NCI-H2081 (cell line): ENCODE results near the gene OPN1SW.

Experiments used
- DNase-seq, 2 experiments: peaks; one replicate each; lab custom pipeline; 2025; lab: John Stamatoyannopoulos, UW

Gene OPN1SW

DNA sequence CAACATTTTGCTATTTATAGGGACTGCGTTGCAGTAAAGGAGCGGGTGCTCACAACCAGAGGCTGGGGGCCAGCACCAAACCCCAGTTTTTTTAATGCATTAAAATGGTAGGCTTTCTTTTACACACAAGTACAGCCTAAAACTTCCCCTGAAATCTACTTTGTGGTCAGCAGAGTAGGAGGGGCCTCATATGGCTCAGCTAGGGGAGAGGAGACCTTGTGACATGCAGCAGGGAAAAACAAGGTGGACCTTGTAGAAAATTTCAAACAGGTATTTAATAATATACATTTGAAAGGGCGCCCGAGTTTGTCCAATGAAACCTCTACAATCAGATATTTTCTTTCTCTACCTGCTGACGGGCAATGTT lies 17.6 kb upstream of the OPN1SW start:
- DNase-seq: no peak

DNA sequence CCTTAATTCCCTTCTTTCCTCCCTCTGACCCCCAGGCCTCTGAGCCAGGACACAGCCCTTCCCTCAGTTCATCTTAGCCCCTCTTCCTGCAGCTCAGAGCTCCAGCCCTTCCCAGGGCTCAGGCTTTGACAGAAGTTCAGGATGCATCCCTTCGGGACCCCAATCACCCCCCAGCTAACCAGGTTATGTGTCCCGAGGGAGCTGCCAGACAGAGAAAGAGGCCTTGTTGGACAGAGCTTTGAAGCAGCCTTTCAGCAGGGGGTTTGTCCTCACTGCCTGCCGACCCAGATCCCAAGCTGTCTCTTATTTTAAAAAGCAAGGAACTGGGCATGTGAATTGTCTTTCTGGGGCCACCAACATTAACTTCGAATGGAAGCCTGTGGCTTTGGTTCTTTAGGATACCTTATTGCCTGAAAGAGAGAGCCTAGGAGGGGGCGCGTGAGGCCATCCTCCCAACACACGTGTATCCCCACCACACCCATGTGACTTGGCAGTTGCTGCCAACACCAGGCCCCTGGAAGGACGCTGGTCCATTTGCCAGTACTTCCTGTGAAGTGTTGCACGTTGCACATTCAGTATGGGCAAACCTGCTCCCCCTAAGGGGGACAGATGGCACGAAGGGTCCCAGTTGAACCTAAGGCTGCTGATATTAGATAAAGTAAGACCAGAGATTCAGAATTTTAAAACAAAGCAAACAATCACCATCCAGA lies 17.0 kb upstream of the OPN1SW start:
- peak in 1 of 2 experiments; percentile 49 for DNase-seq

DNA sequence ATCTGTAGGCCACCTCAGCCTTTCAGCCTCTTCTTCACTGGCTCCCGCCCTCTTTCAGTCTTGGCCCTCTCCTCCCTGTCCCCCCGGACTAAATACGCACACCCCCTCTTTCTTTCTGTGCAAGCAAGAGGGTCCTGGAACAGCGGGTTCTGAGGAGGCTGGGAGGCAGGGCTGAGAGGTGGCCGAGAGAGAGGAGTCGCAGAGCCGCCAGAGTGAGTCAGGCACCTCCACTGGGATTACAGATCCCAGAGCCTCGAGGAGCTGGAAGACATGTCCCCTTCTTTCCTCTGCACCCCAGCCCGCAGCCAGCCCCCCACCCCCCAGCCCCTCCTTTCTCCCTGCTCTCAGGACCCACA lies 16.4 kb upstream of the OPN1SW start:
- no peak for DNase-seq

DNA sequence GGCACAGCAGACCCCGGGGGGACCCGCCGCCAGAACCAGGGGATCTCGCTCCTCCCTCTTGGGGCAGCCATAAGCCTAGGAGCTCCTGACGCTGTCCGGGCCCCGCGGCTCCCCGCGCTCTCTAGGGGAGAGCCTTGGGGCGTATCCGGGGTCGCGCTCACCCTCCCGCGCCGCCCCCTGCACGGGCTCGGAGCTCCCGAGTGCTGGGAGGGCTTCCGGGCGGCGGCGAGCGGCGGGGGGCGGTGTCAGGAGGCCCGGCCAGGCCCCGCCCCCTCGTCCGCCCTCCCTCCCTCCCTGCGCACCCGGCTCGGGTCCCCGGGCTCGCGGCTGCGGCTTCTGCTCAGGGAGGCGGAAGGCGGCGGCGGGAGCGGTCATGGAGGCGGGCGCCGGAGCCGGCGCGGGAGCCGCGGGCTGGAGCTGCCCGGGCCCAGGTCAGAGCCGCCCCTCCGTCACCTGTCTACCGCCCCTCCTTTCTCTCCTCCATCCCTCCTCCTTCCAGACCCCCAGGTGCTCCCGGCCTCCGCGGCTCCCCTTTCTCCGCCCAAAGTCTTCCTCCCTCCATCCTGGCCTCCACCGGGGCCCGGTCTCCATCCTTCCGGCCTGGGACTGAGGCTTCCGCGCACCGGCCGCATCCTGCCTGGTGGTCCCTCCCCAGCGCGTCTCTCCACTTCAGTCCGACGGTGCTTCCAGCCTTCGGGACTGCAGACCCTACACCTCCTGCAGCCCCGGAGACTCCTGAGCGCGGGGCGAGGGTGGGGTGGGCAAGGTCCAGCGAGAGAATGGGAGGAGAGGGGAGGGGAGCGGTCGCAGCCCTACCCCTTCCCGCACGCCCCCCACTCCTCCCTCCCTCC lies 15.8 kb upstream of the OPN1SW start, which contains the start of gene CCDC136:
Gene CCDC136, plus strand, starts transcription at position 848 of the 851 bp plus-strand sequence. CDS start 444 bp downstream, outside the sequence.
- peak; percentile 74 to 78 for DNase-seq

DNA sequence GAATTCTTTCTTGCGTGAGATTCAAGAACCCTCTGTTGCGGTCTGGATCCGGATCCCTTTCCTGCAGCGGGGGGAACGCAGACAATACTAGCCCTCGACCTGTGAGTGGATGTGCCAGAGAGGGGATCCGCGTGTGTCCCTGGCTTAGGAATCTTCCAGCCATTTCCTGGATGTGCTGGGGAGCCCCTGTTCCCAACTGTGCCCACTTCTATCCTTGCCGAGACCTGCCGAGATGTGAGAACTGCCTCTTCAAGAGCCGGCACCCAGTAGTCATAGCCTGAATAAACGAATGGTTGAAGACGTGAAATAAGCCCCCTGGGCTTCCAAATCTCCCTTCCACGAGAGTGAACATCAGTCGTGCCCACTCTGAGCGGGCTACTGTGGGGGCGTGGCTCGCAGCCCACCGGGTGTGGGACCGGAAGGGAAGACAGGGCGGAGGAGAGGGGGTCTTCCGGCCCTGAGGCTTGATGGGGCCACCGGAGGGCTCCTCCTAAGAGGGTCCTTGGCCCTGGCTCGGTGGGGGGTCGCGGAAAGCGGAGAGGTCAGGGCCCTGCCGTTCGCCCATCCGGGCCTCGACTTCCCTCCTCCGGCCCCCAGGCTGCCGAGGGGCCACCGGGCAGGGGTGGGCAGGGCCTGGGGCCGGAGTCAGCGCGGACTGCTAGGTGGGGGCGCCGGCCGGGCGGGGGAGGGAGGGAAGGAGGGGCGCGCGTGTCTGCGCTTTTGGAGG lies 14.9 kb upstream of the OPN1SW start:
- no peak for DNase-seq

DNA sequence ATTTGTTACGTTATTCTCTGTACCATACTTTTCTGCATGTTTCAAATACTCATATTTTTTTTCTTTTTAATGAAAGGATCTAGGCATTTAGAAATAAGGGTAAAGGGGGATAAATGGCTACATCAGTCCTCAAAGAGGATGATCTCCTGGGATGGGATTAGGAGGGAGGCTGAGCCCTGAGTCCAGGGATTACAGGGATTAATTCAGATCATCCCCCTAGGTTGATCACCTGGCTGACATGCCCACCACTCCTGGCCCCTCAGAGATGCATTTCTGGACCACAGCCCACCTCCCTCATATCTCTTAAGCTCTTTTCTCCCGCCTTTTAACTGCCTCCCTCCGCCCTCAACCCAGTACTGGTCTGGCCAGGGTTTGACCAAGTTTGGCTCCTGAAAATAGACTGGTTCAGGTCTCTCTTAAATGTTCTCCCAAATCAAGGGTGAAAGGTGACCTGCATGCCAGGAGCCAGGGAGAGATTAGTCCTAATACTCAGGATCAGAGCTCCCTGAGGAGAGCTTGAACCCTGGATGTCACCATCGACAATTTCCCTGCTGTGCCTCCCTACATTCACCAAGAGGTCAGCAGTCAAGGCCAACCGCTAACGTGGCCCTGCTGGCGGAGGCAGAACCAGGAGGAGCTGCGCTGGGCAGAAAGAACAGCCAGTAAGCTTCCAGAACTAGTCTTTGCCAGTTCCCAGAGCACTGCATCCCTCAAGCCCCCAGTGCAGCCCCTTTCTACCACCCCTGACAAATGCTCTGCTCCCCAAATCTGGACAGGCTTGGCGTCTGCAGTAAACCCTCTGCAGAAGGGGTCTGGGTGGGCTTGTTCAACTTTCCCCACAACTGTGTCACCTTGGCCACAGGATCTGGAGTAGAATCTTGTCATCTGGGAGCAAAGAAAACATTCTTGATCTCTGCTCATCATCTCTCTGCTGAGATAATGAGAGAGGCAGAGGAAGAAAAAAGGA lies 13.1 kb upstream of the OPN1SW start:
- no peak for DNase-seq

DNA sequence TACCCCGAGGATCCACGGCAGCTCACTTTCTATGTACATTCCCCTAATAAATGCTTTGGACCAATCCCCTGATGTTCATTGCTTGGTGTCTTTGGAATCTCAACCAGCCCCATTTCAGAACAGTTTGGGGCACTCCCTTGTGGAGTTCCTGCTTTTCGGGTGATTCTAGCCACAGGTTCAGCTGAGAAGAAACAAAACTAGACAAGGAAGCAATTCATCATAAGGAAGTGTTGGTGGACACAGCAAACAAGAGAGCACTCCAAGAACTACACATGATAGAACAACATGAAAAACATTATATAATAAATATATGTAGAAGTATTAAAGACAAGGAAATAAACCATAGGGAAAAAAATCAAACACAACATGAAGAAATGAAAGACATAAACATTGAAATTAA lies 10.1 kb upstream of the OPN1SW start:
- no peak for DNase-seq

DNA sequence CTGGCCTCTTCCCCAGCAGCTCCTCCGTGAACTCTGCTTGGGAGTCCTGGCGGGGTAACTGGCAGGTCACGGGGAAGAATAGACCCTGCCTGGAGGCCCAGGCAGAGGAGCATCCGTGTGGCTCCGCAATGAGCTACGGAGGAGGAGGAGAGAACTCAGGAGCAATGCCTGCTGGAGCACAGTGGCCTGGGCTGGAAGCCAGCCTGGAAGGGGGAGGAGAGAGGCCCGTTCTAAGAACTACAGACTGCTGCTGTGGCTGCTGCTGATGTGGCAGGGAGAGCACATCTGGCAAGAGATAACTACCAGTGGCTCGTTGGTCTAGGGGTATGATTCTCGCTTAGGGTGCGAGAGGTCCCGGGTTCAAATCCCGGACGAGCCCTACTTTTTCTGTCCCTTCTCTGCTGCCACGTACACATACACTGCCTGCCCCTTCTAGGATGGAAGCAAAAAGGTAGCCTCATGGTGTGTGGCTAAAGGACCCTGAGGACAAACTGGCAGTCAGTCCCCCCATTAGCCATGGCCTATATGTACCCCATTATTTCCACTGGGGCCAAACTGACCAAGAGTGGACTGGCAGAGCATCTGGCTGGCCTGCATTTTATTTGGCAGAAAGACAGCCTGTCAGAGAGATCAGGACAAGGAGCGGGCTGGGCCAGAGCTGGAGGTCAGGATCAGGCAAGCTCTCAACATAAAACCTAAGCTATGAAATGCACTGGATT lies 7.7 kb upstream of the OPN1SW start:
- DNase-seq: no peak

DNA sequence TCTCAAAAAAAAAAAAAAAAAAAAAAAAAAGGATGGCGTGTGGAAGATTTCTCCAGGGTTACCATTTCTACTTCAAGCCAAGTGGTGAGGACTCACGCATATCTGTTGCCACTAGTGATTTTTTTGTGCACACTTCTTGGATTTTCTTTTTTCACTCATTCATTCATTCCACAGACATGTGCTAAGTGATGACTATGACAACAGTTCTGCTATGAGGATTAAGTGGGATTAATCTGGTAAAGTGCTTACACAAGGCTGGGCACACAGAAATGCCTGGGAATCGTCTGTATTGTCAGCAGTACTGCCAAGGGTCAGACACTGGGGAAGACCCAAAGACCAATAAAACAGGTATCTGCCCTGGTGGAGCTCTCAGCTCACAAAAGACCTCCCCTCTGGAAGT lies 6.3 kb upstream of the OPN1SW start:
- no peak for DNase-seq

DNA sequence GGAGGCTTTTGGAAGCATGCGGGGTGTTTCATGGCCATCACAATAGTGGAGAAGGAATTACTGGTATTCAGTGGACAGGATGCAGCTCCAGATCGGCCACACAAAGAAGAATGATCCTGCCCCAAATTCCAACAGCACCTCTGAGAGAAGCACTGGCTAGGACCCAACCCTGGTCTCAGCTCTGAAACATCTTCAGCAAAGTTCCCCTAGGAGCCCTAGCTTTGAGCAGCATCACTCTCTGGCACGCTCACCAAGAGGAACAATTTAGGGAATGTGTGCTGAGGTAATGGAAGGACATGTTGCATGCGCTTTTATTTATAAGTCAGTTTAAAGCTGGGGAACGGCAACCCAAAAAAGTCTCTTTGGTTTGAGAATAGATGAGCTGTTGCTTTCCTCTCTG lies 5.5 kb upstream of the OPN1SW start:
- DNase-seq: no peak

DNA sequence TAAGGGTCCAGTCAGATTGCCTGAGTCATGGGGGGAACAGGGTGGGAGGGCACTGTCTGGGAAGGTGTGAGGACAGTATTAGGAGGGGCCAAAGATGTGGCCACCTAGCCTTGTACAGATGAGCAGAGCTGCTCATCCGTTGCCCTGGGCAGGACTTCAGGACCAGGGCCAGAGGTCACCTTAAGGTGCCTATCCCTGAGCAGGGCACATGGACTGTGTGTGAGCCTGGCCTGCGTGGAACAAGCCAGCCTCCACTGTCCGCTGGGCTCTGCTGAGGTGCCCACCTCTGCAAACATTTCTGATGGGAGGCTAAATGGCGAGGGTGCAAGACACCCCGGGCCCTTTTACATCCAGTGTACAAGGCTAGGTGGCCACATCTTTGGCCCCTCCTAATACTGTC lies 3.4 kb upstream of the OPN1SW start:
- DNase-seq: no peak

DNA sequence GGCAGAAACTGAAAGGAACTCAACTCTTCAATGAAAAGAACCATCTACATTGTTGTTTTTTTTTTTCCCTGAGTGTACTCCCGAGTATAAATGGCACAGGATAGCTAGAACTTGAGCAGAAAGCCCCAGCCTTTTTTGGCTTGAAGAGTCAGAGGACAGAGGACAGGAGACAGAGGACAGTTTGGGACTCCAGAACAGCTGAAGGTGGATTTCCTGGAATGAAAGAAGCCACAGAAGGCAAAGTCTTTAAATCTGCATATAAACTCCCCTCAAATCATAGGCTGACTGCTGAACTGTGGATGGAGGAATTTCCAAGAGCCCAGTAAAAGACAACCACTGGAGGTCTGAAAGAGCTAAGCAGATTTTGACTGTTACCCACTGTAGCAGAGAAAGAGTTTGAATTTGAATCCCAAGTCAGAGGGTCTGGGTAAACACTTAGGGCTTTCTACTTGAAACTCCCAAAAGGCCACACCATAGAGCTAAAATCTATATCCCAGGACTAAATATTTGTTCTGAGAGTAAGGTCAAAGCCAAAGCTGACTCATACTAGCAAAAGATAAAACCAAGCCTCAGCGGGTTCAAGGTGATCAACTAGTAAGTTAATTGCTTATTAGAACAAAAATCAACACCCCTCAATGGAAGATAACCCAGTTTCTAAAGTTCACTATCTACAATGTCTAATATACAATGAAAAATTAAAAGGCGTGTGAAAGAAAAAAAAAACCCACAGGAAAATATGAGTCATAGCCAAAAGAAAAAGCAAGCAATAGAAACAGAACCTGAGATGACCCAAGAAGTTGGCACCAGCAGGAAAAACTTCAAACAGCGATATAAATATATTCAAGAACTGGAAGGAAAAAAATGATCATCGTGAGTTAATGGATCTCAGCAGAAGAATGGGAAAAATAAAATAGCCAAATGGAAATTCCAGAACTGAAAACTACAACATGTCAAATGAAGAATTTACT lies 1.8 kb upstream of the OPN1SW start:
- no peak for DNase-seq

DNA sequence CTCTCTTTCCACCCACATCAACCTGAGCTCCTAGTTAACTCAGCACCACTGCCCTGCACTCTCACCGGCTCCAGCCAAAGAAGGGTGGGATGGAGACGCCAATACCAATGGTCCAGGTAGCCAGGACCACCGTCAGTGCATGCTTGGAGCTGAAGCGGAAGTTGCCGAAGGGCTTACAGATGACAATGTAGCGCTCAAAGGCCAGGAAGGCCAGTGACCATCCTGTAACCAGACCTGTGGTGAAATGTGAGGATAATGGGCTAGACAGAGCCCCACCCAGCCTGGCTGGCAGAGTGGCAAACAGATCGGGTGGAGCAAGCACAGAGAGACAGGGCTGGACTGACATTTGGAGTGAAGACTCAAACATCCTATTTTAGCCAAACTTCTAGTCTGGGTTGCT lies 673 bp downstream of the OPN1SW start:
- no peak for DNase-seq

DNA sequence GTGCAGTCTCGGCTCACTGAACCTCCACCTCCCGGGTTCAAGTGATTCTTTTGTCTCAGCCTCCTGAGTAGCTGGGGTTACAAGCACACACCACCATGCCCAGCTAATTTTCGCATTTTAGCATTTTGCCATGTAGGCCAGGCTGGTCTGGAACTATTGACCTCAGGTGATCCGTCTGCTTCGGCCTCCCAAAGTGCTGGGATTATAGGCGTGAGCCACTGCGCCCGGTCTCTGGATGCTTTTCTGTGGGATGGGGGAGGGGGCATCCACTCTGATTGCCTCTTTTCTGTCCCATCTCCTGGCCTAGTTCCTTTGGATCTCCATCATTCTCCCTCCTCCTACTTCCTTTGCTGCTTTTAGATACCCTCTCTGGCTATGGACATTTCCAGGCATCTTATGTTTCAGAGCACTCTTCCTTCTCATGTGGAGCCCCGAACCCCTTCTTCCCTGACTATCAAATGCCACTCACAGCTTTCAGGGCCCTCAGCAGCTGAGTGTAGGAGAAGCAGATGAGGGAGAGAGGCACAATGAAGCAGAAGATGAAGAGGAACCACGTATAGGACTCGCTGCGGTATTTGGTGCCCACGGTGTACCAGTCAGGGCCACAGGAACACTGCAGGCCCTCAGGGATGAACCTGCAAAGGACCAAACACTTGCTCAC lies 1.4 kb downstream of the OPN1SW start:
- DNase-seq: no peak

DNA sequence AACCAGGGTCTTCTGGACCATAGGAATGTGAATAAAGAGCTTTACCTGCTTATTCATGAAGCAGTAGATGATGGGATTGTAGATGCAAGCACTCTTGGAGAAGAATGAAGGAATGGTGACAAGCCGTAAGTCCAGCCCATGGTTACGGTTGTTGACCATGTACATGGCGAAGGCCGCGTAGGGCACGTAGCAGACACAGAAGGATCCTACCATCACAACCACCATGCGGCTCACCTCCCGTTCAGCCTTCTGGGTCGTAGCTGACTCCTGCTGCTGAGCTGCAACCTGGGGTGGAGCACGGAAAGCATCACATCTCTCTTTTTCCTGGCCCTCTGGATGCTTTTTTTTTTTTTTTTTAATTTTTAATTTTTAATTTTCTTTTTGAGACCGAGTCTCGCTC lies 2.0 kb downstream of the OPN1SW start:
- no peak for DNase-seq

DNA sequence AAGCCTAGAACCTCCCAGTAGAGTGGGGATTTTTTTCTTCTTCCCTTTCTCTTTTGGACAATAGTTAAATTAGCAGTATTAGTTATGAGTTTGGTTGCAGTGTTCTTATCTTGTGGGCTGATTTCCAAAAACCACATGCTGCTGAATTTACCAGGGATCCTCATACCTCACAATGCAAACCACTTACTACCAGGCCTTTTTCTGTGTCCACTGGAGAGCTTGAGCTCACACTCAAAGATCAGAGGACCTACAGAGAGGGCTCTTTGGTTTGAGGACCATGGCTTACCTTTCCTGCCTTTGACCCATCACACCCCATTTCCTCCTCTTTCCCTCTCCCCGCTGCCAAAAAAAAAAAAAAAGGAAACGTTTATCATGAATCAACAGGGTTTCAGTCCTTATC lies 5.4 kb downstream of the OPN1SW start:
- DNase-seq: no peak

DNA sequence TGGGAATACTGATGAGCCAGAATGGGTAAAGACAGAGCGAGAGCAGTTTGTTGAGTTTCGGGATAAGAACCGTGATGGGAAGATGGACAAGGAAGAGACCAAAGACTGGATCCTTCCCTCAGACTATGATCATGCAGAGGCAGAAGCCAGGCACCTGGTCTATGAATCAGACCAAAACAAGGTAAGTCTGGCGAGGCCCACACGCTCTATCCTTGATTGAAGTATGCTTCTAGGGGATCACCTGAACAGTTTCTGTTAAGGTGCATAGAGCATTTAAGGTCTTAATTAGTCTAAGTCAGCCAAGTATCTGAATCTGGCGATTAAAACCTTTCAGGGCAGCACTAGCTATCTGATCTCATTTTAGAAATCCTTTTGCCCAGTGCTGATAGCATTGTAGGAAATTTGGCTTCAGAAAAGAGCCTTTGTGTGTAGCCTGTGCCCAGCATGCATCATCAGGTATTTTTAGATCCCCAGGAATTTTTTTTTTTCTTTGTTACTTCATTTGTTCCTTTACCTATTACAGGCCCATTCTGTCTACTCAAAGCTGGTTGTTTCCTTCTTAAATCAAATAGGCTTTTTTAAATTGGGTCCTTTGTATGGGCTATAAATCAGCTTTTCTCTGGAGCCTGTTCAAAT lies 8.0 kb downstream of the OPN1SW start:
- DNase-seq: no peak

DNA sequence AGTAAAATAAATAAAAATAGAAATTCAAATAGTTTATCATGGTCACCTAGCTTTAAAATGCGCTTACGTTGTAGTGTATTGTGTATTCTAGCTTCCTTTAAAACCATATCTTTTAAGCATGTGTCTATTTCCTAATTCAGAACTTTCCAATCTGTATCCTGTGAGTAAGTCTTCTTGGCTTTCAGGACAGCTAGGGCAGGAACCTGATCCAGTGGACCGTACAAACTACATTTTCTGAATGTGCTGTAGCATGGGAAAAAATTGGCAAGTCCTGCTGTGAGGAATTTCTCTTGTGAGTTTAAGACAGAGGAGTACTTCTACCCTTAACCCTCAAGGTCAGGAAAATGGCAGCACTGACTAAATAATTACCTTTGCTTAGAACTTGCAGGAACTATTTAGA lies 12.1 kb downstream of the OPN1SW start:
- no peak for DNase-seq

DNA sequence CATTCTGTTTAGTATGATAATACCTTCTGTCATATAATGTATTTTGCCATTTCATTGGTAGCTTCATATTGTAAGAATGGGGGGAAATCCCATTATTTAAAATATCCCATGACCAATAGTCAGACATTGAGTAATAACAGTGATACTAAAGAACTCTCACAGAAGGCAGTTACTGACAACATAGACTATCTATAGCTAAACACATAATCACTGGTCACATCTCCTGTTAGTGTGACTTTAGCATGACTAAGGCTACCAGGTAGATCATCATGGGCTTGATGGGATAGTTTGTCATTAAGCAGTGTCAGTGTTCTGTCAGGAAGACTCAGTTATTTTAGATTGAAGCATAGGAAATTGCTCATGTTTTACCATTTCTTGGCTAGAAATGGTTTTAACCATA lies 16.4 kb downstream of the OPN1SW start:
- DNase-seq: no peak
